K562 (cell line): Measurements from ENCODE around the gene DPEP3. TPM values are rescaled to one million over a fixed set of nuclear protein-coding genes. Genes with fewer than 3 reads are reported as not detected.

Experiments
- CHD7 ChIP-seq: fragments of 200-600 bp; sonication (generic); IDR thresholded peaks from one replicate; pipeline ENCODE4 v1.6.1; 2012; ENCODE audit warnings: mild to moderate bottlenecking, low read depth, low read length, inconsistent platforms
- POLR2G ChIP-seq: fragments of 200-400 bp; formaldehyde crosslinking; IDR thresholded peaks from 2 replicates; pipeline ENCODE4 v1.6.1; 2017; ENCODE audit warnings: low read depth, mild to moderate bottlenecking, antibody characterized with exemption, low read length, moderate library complexity
- polyA plus RNA-seq, 8 experiments: library from polyadenylated mRNA; depleted of rRNA in 4 of 8; stranded (reverse) in 5 of 8; unstranded in 3 of 8; fragments of >200 nt; fragmentation: Nextera tagmentation in 2 of 8; fragmentation: Illumina TruSeq in 1 of 8; extraction: Ambion mirVana in 2 of 8; extraction: Trizol in 1 of 8; gene quantifications; 2 replicates each; pipeline versions ENCODE4 v1.2.1 to v1.2.3, GENCODE V29; 2011 to 2014; ENCODE audit warnings: inconsistent platforms in 1 of 8, missing spikeins in 1 of 8
- total RNA-seq, 7 experiments: library from RNA; depleted of rRNA in 6 of 7; stranded (reverse); fragments of >200 nt in 6 of 7; fragmentation: Illumina TruSeq in 2 of 7; extraction: Trizol in 2 of 7; gene quantifications; 2 replicates each; pipeline versions ENCODE4 v1.2.1 to v1.2.3, GENCODE V29; 2011 to 2021; ENCODE audit warnings: low replicate concordance in 1 of 7

The DPEP3 gene
- total and polyA plus RNA-seq, 9 of the 15 experiments (the other 6 are each of a cell fraction or from before 2014, with no cell fraction given): not detected

GRCh38 chr16:67946966-67947558 lies 33.2 kb downstream of the DPEP3 start (continued):
- no peak for TF ChIP-seq CHD7
- TF ChIP-seq POLR2G: peak; percentile 75
